PC-9 (cell line): ENCODE data around the gene PELI1. TPM values are rescaled to one million over a fixed set of nuclear protein-coding genes. Genes with fewer than 3 reads are reported as not detected.

Experiments used
- BruUV-seq: library from RNA; stranded (reverse); fragments of 400-500 nt; replicated peaks from 2 replicates; lab custom pipeline; 2021; lab: Mats Ljungman, UMichigan
- CTCF ChIA-PET: fragments of 300-600 bp; sonication (Branson Sonifier 250); formaldehyde crosslinking; loops from one replicate; lab custom pipeline; 2022; ENCODE audit warnings: antibody characterized with exemption; lab: Charles Lee
- POLR2A ChIA-PET: fragments of 300-600 bp; sonication (Branson Sonifier 250); formaldehyde crosslinking; loops from one replicate; lab custom pipeline; 2022; ENCODE audit warnings: antibody characterized with exemption; ENCODE audit not compliant: unreplicated experiment; lab: Charles Lee
- DNase-seq, 2 experiments: peaks; one replicate each; pipeline versions ENCODE4 v3.0.0 to v3.0.0-alpha.2; 2015 to 2022; ENCODE audit warnings: mixed read lengths in 1 of 2
- H2AFZ ChIP-seq: fragments of 200-600 bp; sonication (generic); 2 replicates; pipeline ENCODE4 v1.8.1; 2017; ENCODE audit warnings: antibody characterized with exemption
- H3F3A ChIP-seq: fragments of 200-600 bp; sonication (generic); 2 replicates; pipeline ENCODE4 v1.8.1; 2017; ENCODE audit warnings: antibody characterized with exemption, mild to moderate bottlenecking, low read depth; ENCODE audit not compliant: insufficient read depth
- H3K27ac ChIP-seq: fragments of 200-600 bp; sonication (generic); 2 replicates; pipeline ENCODE4 v1.6.1; 2016; ENCODE audit warnings: mixed run types
- H3K27me3 ChIP-seq: fragments of 200-600 bp; sonication (generic); 2 replicates; pipeline ENCODE4 v1.6.1; 2016; ENCODE audit warnings: low read depth, mixed run types; ENCODE audit not compliant: insufficient read depth
- H3K36me3 ChIP-seq: fragments of 200-600 bp; sonication (generic); 2 replicates; pipeline ENCODE4 v1.6.1; 2016; ENCODE audit warnings: low read depth, mixed run types
- H3K4me1 ChIP-seq: fragments of 200-600 bp; sonication (generic); replicated peaks from 2 replicates; pipeline ENCODE4 v1.6.1; 2016; ENCODE audit warnings: mixed run types; ENCODE audit not compliant: insufficient read depth
- H3K4me2 ChIP-seq: fragments of 200-600 bp; sonication (generic); 2 replicates; pipeline ENCODE4 v1.6.1; 2017; ENCODE audit warnings: mixed run types
- H3K4me3 ChIP-seq: fragments of 200-600 bp; sonication (generic); 2 replicates; pipeline ENCODE4 v1.6.1; 2016; ENCODE audit warnings: mixed run types
- H3K79me2 ChIP-seq: fragments of 200-600 bp; sonication (generic); 2 replicates; pipeline ENCODE4 v1.6.1; 2017; ENCODE audit warnings: low read depth, mixed run types
- H3K9me2 ChIP-seq: fragments of 200-600 bp; sonication (generic); 2 replicates; pipeline ENCODE4 v1.8.1; 2017; ENCODE audit warnings: mild to moderate bottlenecking; ENCODE audit not compliant: insufficient read depth
- H3K9me3 ChIP-seq: fragments of 200-600 bp; sonication (generic); 2 replicates; pipeline ENCODE4 v1.8.1; 2016; ENCODE audit warnings: low read depth; ENCODE audit not compliant: insufficient read depth
- H4K20me1 ChIP-seq: fragments of 200-600 bp; sonication (generic); 2 replicates; pipeline ENCODE4 v1.8.1; 2017; ENCODE audit not compliant: insufficient read depth
- CTCF ChIP-seq: fragments of 200-600 bp; sonication (generic); conservative IDR thresholded peaks from 2 replicates; pipeline ENCODE4 v1.6.1; 2017; ENCODE audit warnings: mixed run types, antibody characterized with exemption, mild to moderate bottlenecking, moderate library complexity
- EZH2 ChIP-seq: fragments of 200-600 bp; sonication (generic); IDR thresholded peaks from 2 replicates; pipeline ENCODE4 v1.8.0; 2017; ENCODE audit warnings: antibody characterized with exemption, low read depth
- intact Hi-C: fragments of 100-400 bp; cut with micrococcal nuclease; formaldehyde crosslinking; loops from one replicate; pipeline ENCODE4 v1.10.0; 2022; ENCODE audit not compliant: unreplicated experiment
- total RNA-seq: library from RNA; stranded (reverse); gene quantifications from 2 replicates; pipeline ENCODE4 v1.2.3, GENCODE V29; 2021

The PELI1 gene
- total RNA-seq, 1 experiment from 2014 or later = 32.6 TPM

GRCh38 chr2:64165706-64166105 is 21.5 kb upstream of the PELI1 start:
- Histone ChIP-seq H4K20me1 (no peaks in the 10 kb centered on the region), H3F3A (no peaks in the 10 kb centered on the region), H3K27me3 (no peaks in the 10 kb centered on the region), H3K36me3 (no peaks in the 10 kb centered on the region), H3K4me2 (no peak overlapping the region), H3K9me3 (0 out of 2 replicates have a peak, but pooled peaks cover 3% of the 10 kb centered on the region), H3K9me2 (no peaks in the 10 kb centered on the region), H3K79me2 (no peaks in the 10 kb centered on the region), H3K4me1 (no peaks in the 10 kb centered on the region), H2AFZ (no peak overlapping the region), H3K4me3 (no peak overlapping the region), H3K27ac (no peak overlapping the region)
- CTCF ChIA-PET = no interaction called here
- no peak for TF ChIP-seq EZH2
- no peak for TF ChIP-seq CTCF
- DNase-seq = no peak
- intact Hi-C loops = no loop called here
- BruUV-seq = no TSS peak
- POLR2A ChIA-PET = no interaction called here

- CTCF ChIA-PET = no interaction called here
- Histone ChIP-seq H3K4me1 (no peaks in the 10 kb centered on the region), H2AFZ (no peak overlapping the region), H3K4me2 (no peak overlapping the region), H3K27me3 (no peaks in the 10 kb centered on the region), H3K4me3 (no peak overlapping the region), H3K9me3 (0 out of 2 replicates have a peak, but pooled peaks cover 3% of the 10 kb centered on the region), H4K20me1 (no peaks in the 10 kb centered on the region), H3K36me3 (no peaks in the 10 kb centered on the region), H3K9me2 (no peaks in the 10 kb centered on the region), H3F3A (no peaks in the 10 kb centered on the region), H3K27ac (no peak overlapping the region), H3K79me2 (no peaks in the 10 kb centered on the region)
- DNase-seq = no peak
- no peak for TF ChIP-seq CTCF
- no peak for TF ChIP-seq EZH2
- no TSS peak for BruUV-seq
- POLR2A ChIA-PET = no interaction called here
- intact Hi-C loops = no loop called here
These were observed 20.4 kb upstream of the PELI1 start for GRCh38 chr2:64164629-64165028.

DNA sequence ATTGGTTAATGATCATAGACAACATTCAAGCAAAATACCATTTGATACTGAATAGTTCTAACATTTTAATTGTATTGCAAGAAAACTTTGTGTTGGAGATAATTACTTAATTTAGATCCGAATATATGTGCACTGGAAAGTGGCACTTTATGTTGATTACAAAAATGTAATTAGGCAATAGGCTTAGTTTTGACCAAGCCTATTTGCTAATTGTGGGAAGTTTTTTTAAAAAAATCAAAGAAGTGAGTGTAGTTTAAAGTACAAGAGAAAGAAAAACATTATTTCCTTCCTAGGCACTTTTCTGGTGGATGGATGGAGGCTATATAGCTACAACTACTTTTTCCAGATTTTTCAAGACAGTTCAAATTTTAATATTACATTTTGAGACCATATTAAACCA is 18.3 kb upstream of the PELI1 start:
- no peaks in the 10 kb centered on the region for H3K9me2 ChIP-seq
- H3K4me2 ChIP-seq = no peak overlapping the region
- TF ChIP-seq CTCF (no peak), EZH2 (no peak)
- CTCF ChIA-PET = no interaction called here
- intact Hi-C loops = no loop called here
- H3K4me3 ChIP-seq = no peak overlapping the region
- H3K27ac ChIP-seq = no peak overlapping the region
- no peaks in the 10 kb centered on the region for H3K9me3 ChIP-seq
- no peaks in the 10 kb centered on the region for H4K20me1 ChIP-seq
- H3K27me3 ChIP-seq = no peaks in the 10 kb centered on the region
- H3F3A ChIP-seq = peaks cover 5% of the 10 kb centered on the region; the same call in 1 of the 2 replicates
- DNase-seq = no peak
- no peaks in the 10 kb centered on the region for H3K79me2 ChIP-seq
- POLR2A ChIA-PET = interaction anchor here (0.6 kb wide), 1 partner anchor 347 kb away, joined by 4 read pairs; no protein-coding TSS in a partner anchor
- no peak overlapping the region for H2AFZ ChIP-seq
- no peaks in the 10 kb centered on the region for H3K36me3 ChIP-seq
- H3K4me1 ChIP-seq = peaks cover 12% of the 10 kb centered on the region
- no TSS peak for BruUV-seq
